Epithelial cell of prostate (primary cell): ENCODE results near the gene CPLANE1.

Source experiments
- DNase-seq: peaks from one replicate; pipeline ENCODE4 v3.0.0-alpha.2; 2011; ENCODE audit warnings: low read depth, low spot score
- H3K27ac ChIP-seq: fragments of 450-650 bp; 2 replicates; pipeline ENCODE4 v1.5.1; 2017; ENCODE audit warnings: mild to moderate bottlenecking

Gene CPLANE1

GRCh38 chr5:37075399-37075950 lies 173.7 kb downstream of the CPLANE1 start:
- no peak overlapping the region for H3K27ac ChIP-seq
- no peak for DNase-seq

- peak overlapping the region; percentile 41 for H3K27ac ChIP-seq
- peak; percentile 31 for DNase-seq
These were observed 177.1 kb downstream of the CPLANE1 start for GRCh38 chr5:37071901-37072581.

GRCh38 chr5:37071487-37071886 lies 177.7 kb downstream of the CPLANE1 start:
- no peak for DNase-seq
- peak overlapping the region; percentile 41 for H3K27ac ChIP-seq

GRCh38 chr5:37064442-37064841 lies 184.7 kb downstream of the CPLANE1 start:
- no peak overlapping the region for H3K27ac ChIP-seq
- no peak for DNase-seq

GRCh38 chr5:37063739-37064138 lies 185.4 kb downstream of the CPLANE1 start:
- H3K27ac ChIP-seq: no peak overlapping the region
- no peak for DNase-seq

- no peak for DNase-seq
- no peak overlapping the region for H3K27ac ChIP-seq
These were observed 189.1 kb downstream of the CPLANE1 start for GRCh38 chr5:37060030-37060429.

- H3K27ac ChIP-seq: no peak overlapping the region
- no peak for DNase-seq
These were observed 192.4 kb downstream of the CPLANE1 start for GRCh38 chr5:37056762-37057161.
